Stimulated activated CD4-positive, alpha-beta T cell treated with anti-CD3 and anti-CD28 coated beads, TNF-alpha, amount 100 ng/mL, for 4 hours (primary cell): ENCODE measurements around the gene NARS2.

Experiments used
- DNase-seq, 3 experiments: peaks; one replicate each; pipeline ENCODE4 v3.0.0-alpha.2; 2020; ENCODE audit warnings: low read depth in 3 of 3

Gene NARS2

DNA sequence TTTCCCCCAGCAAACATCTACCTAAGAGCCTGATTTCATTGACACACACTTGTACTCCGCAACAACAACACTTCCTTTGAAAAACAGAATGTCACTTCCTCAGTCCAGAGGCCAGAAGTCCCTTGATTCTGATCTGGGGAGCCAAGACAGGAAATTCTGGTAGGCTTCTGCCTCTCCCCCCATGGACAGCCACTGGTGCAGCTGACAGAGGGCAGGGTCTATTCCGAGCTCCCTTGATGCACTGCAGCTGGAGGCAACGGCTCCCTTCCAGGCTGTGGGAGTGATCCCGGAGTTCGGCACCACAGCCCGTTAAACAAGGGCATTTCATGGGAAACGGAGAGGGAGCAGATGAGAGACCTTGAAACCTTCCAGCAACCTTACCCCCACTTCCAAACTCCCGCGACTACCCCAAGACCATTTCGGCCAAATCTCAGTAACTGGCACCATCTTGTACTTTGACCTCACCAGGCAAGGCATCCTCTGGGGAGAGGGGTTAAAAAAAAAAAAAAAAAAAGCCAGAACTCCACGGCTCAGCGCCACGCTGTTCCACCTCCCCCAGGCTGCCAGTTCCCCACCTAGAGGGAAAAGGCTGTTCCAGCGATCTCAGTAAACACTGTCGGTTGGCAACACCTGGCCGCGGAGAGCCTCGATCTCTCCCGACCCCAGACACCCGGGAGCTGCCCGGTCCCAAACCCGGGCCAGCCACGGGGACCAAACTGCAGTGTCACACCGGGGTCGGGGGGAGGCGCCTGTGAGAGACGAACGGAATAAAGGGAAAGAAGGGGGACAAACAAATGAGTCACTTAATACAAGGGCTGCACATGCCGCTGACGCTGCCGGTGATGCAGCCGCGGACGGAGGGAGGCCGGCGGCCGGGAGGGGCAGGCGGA lies 158.1 kb downstream of the NARS2 start:
- DNase-seq: peak; percentile 49 to 71 (median 56)

DNA sequence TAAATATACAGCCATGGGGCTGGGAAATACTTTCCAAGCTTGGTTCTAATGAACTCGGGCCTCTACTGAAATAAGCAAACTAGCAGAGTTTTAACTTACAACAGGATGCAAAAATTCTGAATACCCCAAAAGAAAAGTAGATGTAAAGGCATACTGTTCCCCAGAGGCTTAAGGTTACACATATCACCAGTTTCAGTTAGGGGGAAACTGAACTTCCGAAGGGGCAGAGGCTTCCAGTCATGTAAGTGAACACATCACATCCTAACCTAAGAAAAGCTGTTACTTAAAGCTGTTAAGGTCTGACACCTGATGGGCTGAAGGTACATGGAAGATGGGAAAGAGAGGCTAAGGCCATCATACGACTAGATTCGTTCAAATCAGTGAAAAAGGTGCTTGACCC lies 159.3 kb downstream of the NARS2 start:
- DNase-seq: no peak

- DNase-seq: no peak
Observed at GRCh38 chr11:78414321-78415051, 160.2 kb downstream of the NARS2 start.

DNA sequence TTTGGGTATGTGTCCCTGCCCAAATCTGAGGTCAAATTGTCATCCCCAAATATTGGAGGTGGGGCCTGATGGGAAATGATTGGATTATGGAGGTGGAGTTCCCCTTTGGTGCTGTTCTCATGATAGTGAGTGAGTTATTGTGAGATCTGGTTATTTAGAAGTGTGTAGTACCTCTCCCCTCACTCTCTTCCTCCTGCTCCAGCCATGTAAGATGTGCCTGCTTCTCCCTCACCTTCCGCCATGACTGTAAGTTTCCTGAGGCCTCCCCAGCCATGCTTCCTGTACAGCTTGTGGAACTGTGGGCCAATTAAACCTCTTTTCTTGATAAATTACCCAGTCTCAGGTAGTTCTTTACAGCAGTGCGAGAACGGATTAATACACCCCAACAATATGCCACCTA lies 166.0 kb downstream of the NARS2 start:
- DNase-seq: no peak

- no peak for DNase-seq
Observed at GRCh38 chr11:78406568-78407196, 168.0 kb downstream of the NARS2 start.

DNA sequence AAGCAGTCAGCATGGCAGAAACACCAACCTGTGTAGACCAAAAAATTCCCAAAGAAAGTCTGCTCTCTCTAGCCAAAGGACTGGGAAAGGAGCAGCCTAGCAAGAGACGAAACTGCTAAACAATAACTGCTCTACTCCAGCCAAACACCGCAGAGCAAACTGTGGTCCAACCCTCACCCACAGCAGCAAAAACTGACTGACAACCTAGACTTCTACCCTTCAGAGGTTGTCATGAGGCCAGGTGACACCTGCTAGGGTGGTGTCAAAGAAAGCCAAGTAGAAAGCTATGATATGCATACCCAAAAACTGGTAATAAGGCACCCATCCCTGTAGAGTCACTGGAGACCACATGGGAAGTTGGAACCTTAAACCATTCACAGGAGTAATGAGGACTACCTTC lies 168.9 kb downstream of the NARS2 start:
- no peak for DNase-seq

DNA sequence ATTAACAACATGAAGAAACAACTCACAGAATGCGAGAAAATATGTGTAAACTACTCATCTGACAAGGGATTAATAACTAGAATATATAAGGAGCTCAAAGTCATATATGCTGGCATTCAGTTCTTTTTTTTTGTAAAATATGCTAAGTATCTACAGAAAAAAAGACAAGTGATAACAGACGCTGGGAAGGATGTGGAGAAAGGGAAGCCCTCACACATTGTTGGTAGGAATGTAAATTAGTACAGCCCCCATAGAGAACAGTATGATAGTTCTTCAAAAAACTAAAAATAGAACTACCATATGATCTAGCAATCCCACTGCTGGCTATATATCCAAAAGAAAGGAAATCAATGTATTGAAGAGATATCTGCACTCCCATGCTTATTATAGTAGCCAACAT lies 170.9 kb downstream of the NARS2 start:
- DNase-seq: no peak

DNA sequence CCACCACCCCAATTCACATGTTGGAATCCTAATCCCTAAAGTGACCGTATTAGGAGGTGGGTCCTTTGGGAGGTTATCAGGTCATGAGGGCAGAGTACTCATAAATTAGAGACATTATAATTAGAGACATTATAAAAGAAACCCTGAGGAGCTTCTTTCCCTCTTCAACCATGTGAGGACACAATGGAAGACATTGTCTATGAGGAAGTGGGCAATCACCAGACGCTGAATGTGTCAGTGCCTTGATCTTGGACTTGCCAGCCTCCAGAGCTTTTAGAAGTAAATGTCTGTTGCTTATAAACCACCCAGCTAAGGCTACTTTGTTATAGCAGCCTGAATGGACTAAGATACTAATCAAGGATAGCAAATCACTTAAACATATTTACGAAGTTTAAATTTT lies 171.8 kb downstream of the NARS2 start:
- DNase-seq: no peak

GRCh38 chr11:78400702-78401101 lies 174.0 kb downstream of the NARS2 start:
- no peak for DNase-seq

- DNase-seq: no peak
Observed at GRCh38 chr11:78400116-78400515, 174.5 kb downstream of the NARS2 start.

GRCh38 chr11:78399136-78399535 lies 175.5 kb downstream of the NARS2 start:
- DNase-seq: no peak

DNA sequence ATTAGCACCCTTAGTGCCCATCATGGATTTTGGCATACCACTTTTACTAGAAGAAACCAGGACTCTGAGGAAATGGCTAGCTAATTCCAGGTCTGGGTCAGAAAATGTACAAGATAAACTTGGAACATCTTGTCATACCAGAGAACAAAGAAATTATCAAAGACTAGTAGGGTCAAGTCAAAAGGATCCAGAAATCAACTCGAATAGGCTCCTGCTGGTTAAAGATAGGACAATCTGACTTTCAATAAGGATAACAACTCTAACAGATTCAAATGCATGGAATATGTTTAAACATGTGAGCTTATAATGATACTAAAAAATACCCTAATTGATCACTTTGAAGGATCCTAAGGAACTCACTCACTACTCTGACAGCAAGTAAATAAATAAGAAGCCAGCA lies 175.9 kb downstream of the NARS2 start:
- DNase-seq: no peak

DNA sequence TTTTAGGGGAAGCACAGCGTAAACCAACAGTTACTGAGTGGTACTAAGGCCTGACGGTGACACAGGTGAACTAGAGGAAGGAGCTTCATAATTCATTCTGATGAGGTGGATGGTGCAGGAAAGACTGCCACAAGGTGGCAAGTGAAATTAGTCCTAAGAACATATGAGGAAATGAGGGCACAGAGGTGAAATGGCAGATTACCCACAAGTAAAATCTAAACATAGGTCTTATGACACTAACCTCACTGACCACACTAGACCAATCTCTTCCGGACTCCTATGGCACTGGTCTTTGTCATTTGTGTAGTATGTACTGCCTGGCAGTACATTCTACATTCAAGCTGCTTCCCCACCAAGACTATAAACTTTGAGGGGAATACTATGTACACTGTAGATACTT lies 177.3 kb downstream of the NARS2 start:
- no peak for DNase-seq

- no peak for DNase-seq
Observed at GRCh38 chr11:78395597-78395996, 179.1 kb downstream of the NARS2 start.

- DNase-seq: no peak
Observed at GRCh38 chr11:78392854-78393253, 181.8 kb downstream of the NARS2 start.

GRCh38 chr11:78391424-78391823 lies 183.2 kb downstream of the NARS2 start:
- no peak for DNase-seq

DNA sequence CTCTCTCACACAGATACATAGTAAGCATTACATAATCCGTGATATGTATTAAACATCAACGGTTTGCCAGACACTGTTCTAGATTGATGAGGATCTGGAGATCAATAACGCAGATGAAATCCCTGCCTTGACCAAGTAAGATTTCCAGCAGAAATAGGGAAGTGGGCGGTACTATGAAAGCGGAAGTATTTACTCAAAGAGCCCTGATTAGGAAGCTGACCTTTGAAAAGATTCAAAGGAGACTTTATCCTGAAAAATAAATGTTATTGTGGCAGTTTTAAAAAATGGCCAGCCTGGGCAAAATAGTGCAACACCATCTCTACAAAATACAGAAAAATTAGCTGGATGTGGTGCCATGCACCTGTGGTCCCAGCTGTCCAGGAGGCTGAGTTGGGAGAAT lies 183.9 kb downstream of the NARS2 start:
- DNase-seq: no peak

- no peak for DNase-seq
Observed at GRCh38 chr11:78386215-78386941, 188.3 kb downstream of the NARS2 start.
